ENCODE data around the gene WEE2.
A peak's percentile ranks its signal among the peaks of the same experiment; 100 is the strongest.

WEE2 gene

DNA sequence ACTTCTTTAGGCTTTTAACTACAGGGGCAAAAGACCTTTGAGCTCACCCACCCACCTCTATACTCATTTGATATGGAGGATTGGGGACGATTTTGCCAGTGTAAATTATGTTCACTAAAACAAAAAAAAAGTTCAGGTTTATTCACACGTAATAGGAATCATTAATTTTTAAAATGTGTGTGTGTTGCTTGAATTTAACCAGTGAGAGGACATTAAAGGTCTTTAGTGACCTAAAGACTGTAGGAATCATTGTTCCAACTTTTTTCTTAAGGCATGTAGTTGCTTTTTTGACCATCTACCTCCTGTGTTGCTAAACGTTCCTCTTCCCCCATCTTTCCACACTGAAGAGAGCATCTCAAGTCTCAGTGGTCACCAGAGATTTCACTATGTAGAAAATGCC is 31.1 kb downstream of the WEE2 start:
- TF ChIP-seq, protein P1, sequence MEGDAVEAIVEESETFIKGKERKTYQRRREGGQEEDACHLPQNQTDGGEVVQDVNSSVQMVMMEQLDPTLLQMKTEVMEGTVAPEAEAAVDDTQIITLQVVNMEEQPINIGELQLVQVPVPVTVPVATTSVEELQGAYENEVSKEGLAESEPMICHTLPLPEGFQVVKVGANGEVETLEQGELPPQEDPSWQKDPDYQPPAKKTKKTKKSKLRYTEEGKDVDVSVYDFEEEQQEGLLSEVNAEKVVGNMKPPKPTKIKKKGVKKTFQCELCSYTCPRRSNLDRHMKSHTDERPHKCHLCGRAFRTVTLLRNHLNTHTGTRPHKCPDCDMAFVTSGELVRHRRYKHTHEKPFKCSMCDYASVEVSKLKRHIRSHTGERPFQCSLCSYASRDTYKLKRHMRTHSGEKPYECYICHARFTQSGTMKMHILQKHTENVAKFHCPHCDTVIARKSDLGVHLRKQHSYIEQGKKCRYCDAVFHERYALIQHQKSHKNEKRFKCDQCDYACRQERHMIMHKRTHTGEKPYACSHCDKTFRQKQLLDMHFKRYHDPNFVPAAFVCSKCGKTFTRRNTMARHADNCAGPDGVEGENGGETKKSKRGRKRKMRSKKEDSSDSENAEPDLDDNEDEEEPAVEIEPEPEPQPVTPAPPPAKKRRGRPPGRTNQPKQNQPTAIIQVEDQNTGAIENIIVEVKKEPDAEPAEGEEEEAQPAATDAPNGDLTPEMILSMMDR (IDR thresholded peaks at IDR 0.05) = no peak

DNA sequence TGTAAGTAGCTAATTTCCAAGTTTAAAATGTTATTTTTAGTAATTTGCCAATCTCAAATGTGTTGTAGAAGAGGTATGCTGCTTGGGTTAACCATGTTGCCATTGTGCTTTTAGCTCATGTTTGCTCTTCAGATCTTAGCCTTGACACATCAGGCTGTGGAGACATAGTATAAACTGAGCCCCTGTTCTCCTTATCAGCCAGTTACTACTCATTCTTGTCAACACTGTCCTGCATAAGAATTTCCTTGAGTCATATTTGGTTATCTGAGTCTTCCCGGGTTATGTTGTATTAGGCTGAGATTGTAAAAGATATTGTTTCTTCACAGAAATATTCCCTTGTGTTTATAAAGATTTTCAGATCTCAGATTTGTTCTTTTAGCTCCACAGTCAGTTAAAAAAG is 34.1 kb downstream of the WEE2 start:
- TF ChIP-seq, protein P1 (IDR thresholded peaks at IDR 0.05) = no peak

DNA sequence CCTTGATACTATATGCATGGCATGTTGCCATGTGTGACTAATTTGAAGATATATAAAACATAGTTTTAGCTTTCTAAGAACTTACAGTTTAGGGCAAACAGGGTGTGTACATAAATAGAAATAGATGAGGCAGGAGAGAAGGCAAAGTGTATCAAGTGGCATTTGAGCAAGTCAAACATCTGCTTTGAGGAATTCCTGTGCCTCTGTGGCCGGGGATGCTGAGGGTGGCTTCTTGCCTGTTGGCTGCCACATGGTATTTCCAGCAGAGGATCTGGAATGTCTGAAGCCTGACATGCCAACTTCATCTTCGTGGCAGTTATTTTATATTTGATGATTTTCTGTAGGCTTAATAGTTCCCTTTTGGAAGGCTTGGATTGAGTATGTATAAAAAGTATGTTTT is 36.0 kb downstream of the WEE2 start:
- TF ChIP-seq, protein P1 (IDR thresholded peaks at IDR 0.05) = no peak

DNA sequence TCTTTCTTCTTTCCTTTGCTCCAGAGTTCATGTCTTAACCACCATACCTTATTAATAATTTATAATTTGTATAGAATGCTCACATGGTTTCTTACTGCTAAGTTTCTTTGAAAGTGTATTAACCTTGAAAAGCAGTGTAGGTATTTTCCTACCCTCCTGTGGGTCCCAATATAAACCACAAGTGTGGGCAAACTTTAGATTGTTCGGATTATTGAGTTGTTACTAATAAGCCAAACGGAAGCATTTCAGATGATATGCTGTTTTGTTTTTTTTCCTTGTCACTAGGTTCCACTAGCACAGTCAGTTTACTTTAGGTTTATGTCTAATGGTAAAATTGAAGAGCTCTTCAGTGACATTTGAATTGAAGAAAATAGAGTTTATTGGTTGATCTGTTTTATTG is 40.2 kb downstream of the WEE2 start:
- TF ChIP-seq, protein P1 (IDR thresholded peaks at IDR 0.05) = no peak

DNA sequence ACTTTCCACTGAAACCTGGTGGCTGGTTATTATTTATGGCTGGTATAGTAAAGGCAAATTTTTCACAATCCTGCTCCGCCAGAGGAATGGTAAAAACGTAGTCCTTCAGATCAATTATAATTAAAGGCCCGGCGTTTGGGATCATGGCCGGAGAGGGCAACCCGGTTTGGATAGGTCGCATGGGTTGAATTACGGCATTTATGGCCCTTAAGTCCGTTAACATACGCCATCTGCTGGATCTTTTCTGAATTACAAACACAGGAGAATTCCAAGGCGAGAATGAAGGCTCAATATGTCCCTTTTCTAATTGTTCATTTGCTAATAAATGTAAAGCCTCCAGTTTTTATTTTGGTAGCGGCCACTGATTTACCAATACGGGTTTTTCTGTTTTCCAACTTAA is 44.5 kb downstream of the WEE2 start:
- TF ChIP-seq, protein P1 (IDR thresholded peaks at IDR 0.05) = peak; percentile 41; the same call in 1 of the 2 replicates

DNA sequence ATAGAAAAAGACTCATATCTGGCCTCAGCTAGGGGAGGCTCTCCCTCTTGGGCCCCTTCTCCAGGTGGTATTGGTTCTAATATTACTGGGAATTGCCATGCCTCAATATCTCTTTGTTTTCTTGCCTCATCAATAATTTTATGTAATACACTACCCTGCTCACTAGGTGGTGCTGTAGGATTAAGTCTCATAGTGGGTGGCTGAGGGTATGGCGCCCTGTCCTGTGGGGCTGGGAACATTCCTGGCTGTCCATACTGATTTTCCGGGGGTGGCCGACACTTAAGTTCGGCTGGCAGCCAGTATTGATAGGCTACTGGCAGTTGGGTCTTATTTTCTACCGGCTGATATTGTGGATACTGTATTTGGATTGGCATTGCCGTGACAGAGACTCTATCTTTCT is 46.8 kb downstream of the WEE2 start:
- TF ChIP-seq, protein P1 (IDR thresholded peaks at IDR 0.05) = peak; percentile 59

DNA sequence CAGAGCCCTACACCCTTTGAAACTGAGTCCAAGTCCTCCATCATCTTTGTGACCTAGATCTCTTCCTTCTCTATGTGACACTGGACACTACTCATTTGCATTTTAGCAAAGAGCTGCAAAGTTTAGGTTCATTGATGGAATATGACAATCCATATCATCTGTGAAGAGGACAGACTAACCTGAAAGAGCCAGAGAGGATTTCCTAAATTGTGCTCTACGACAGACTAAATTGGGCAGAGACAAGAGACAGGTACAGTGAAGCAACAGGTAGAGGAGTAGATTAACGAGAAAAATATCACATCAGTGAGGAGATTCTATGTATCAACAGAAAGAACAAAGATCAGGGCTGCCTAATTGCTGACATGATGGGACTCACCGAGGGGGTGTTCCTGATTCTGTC is 55.6 kb downstream of the WEE2 start, which contains the start of gene TAS2R3:
TAS2R3 (plus strand) TSS at position 301 of the 400 bp plus-strand sequence; CDS start at position 363, 62 bp downstream.
- TF ChIP-seq, protein P1 (IDR thresholded peaks at IDR 0.05) = no peak

DNA sequence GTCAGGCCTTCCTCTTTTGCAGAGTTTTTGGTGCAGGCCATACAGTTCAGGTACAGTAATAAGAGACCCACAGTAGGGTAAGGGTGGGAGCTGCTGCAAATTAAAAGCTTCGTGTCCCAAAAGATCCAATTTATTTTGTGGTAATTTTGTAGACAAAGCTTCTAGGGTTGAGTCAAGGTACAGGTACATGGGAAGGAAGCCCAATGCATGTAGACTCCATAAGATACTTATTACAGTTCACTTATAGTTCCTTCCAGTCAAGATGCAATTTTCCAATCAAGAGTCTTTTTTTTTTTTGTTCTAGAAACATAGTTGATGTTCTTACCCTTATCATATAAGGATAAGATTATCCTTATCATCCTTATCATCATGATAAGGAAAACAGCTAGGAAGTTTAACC is 68.2 kb downstream of the WEE2 start, which contains the start of gene TAS2R4:
TAS2R4 (plus strand) TSS at position 301 of the 400 bp plus-strand sequence. CDS start 1,815 bp downstream, outside the sequence.
- TF ChIP-seq, protein P1 (IDR thresholded peaks at IDR 0.05) = no peak
